Dedifferentiated amniotic fluid mesenchymal stem cell (primary cell): ENCODE measurements around the gene POMP.
"Not testable (repeated sequence)": the region's sequence is repeated elsewhere in the genome, so short reads cannot be mapped to it uniquely, and the experiment has no call there.

Experiments used
- DNase-seq: peaks from one replicate; pipeline ENCODE4 v3.0.0-alpha.2; 2016; ENCODE audit errors: extremely low spot score

The POMP gene

DNA sequence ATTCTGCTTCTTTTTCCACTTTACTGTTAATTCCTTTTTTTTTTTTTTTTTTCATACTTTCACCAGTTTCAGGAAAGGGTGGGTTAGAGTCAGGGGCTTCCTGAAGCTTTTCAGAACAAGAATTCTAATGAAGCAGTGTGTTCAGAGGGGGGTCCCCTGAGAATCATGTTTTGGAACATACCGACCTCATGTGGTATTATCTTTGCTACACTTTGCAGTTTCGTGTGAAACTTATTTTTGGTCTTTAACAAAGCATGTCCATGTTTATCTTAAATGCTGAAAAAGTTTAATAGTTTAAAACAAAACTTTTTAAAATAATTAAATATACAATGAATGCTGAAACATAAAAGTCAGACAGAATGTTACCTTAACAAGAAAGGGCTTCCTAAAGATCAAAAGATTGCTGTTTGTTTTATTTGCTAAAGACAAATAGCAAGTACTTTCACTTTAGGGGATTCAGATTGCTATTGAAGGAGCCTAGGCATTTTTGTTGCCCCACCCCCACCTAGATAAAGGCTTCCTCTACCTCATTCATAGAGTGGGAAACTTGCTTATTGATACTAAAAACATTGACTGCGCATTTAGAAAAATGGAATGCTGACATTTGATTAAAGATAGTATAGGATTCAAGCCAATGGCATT lies 21.1 kb upstream of the POMP start:
- DNase-seq = no peak

DNA sequence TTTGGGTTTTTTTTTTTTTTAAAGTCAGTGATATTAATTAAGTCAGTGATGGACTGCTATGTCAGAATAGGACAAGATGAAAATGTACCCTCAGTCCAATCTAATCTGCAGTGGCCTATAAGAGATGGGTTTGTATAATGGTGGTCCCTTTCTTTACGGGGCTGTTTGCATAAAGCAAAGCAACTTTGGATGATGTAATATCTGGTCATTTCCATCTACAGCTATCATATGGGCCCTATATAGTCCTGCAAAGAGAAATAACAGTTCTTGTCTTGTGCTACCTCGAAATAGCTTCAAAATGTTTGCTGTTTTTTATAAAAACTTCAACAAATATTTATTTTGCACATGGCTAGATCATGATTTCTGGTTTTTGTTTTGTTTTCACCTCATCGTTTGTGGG lies 20.2 kb upstream of the POMP start:
- no peak for DNase-seq

DNA sequence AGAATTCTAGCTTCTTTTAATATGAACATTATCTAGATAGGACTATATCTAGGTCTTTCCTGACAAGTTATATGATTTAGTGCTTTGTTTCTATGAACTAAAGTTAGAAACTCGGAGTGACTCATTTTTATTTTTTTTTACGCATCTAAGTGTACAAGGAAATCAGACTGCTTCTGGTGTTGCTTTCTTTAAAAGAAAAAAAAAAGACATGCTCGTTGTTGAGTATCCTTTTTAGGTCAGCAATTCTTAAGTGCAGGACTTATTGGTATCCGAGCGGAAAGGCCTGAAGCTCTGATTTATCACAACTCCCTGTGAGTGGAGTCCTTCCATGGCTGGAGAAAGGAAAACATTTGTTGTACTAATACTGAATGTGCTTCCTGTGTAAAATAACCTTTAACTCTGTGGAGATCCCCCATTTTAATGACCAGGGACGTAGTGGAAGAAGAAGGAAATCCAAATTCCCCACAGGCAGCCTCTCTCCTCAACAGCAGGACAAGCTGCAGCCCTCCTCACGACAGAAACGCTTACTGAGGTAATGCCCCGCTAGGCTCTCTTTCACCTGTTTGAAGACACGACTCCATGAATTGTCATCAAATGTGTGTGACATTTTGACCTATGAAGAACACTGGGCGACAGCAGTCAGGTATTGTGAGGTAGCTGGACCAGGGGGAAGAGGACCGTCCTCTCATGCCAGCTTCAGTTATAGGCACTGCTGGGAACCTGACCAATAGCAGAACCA lies 17.9 kb upstream of the POMP start:
- DNase-seq = no peak

DNA sequence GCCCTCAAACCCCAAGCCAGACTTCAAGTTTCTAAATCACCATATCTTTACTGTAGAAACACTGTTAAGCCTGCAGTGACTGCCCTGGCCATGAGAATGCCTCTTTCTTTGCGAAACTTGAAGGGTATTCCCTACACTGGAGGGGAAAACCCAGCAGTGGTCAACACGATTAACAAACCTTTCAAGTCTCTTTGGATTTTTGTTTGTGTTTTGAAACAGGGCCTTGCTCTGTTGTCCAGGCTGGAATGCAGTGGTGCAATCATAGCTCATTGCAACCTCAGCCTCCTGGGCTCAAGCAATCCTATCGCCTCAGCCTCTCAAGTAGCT lies 17.4 kb upstream of the POMP start:
- no peak for DNase-seq

DNA sequence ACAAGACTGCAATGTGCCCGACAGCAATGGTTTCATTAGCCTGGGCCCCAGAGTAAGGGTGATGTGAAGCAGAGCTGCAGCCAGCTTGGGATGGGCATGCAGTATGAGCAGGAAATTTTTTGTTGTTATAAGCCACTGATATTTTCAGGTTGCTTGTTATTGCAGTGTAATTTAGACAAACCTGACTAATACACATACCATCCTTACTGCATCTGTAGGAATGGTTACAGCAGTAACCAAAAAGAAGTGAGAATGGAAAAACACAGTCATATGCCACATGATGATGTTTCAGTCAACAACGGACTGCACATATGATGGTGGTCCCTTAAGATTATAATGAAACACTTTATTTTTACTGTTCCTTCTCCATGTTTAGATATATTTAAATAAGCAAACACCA lies 8.6 kb upstream of the POMP start:
- no peak for DNase-seq

DNA sequence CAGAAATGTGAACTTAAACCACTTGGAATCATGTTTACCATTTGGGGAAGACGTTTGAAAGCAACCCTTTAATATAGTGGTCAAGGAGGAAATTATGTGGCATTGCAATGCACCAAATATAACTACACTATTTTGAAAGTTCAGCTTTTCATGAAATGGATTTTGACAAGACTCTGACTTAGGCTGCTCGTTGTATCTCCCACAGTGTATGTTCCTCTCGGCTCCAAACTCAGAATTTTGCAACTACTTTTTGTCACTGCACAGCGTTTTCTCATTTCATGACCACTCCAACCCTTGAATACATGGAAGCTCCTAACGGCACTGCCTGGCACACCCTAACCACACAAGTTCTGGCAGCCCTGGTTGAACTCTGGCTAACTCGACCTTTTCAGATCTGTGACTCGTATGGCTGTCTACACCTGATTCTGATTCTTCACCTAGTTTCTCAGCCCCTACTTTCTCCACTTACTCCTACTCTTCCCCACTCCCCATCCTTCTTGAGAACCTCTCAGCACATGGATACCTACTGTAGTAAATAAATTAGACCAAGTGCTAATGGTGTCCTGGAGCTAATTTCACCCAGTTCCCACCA lies 7.0 kb upstream of the POMP start:
- DNase-seq = no peak

DNA sequence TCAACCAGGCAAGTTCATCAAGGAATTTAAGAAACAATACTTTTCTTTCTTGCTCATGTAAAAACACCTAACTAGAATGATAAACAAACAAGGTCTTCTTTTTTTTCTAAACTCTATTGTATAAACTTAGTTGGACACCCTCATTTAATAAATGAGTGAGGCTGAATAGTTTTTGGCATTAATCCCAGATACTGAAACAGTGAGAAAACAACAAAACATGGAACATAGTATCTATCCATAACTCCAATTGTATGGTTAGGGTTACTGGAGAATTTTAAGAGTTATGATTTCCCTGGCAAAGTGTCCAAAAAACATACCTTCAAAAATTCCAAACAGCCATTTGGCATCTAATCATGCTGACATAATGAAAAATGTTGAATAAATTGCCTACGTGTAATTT lies 5.8 kb upstream of the POMP start:
- no peak for DNase-seq

DNA sequence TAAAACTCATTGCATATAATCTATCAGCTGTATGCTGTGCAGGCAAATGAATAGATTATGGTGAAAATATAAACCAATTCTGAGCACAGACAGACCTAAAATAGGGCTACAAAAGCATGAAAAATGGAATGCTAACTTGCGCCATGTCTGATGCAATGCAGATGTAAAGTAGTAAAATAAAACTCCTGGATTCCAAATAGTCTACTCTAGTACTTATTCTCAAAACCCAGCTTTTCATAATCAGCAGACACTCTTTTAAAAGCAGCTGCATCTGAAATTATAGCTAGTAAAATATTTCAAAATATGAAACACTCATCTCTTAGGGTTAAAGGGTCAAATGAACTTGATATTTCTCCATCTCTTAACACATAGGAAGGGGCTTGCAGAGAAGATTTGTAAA lies 4.7 kb upstream of the POMP start:
- DNase-seq = peak; percentile 75

DNA sequence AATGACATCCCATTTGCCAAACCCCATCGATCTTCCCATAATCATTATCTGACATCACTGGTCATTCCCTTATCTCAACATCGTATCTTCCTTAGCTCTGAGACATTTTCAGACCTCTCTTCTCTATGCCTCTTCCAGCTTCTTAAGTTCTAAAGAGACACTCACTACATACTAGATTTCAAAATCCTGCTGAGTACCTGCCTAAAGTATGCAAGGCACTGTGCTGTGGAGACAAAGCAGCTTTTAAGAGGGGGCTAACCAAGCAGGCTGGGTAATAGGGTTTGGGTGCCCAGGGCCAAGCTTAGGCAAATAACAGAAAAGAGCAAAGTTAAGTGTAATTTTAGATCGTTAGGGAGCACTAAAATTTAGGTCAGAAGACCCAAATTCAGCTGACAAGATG lies 3.4 kb upstream of the POMP start:
- DNase-seq = peak; percentile 43

DNA sequence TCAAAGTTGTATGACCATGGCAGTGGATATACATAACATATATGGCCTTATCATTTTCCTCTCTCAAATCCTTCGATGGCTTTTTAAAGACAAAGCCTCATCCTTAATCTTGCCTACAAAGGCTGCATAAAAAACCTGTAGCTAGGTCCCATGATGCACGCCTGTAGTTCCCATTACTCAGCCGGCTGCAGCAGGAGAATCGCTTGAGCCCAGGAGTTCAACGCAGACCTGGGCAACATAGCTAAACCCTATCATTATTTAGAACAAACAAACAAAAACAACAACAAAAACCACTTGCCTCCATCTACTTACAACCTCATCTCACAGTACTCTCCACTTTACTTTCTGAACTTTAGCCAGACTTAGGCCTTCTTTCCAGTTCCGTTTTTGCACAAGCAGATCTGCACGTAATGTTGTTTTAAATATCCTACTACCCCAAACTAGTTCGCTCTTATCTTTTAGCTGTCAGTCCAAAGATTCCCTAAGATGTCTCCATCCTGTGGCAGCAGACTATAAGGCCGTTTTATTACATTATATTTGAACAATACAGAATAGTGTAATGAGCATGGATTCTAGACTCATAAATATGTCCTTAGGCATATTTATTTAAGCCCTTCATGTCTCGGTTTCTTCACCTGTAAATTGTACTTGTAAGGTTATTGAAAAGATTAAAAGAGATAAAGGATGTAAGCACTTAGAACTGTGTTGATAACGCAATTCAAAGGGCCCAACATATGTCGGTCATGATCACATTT lies 969 bp upstream of the POMP start:
- no peak for DNase-seq

DNA sequence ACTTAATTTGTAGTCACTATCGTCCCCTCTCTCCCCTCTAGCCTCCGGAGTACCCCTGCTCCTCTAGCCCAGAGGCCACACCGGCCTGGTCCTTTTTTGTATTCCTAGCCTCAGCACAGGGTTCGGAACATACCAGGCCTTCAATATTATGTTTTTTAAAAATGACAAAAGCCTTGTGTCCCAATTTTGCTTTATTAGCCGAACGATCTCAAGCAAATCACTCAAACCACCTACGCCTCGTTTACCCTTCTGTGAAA lies 463 bp upstream of the POMP start:
- DNase-seq = no peak

DNA sequence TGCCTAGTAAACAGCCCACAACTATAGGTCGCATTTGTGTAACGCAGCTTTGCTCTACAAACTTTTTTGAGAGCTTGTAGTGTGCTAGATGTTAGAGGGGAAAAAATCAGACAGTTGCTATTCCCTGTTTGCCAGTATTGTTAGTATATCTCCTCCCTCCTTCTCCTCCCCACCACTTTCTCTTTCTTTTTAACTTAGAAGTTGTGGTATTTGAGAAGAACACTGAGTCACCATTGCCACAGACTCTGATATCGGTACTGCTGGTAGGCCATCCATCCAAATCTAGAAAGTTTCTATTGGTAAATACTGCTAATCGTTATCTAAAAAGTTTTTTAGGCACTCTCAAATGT lies 666 bp downstream of the POMP start:
- DNase-seq = no peak

DNA sequence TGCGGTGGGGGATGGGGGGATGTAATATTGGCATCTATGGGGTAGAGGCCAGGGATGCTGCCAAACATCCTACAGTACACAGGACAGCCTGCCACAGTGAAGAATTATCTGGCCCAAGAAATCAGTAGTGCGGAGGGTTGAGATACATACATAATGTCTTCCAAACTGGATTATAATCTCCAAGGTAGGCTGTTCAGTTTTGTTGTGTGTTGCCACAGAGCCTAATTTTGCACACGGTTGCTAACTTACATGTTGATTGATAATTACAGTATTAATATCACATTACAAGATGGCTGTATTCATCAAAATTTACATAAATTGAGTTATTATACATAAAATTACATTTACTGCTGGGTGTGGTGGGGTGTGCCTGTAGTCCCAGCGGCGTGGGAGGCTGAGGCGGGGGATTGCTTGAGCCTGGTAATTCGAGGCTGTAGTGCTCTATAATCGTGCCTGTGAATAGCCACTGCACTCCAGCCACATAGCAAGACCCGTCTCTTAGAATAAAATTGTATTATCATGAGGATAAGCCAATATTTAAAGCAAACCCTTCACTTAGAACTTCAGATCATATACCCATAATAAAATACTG lies 8.1 kb downstream of the POMP start:
- DNase-seq = no peak

DNA sequence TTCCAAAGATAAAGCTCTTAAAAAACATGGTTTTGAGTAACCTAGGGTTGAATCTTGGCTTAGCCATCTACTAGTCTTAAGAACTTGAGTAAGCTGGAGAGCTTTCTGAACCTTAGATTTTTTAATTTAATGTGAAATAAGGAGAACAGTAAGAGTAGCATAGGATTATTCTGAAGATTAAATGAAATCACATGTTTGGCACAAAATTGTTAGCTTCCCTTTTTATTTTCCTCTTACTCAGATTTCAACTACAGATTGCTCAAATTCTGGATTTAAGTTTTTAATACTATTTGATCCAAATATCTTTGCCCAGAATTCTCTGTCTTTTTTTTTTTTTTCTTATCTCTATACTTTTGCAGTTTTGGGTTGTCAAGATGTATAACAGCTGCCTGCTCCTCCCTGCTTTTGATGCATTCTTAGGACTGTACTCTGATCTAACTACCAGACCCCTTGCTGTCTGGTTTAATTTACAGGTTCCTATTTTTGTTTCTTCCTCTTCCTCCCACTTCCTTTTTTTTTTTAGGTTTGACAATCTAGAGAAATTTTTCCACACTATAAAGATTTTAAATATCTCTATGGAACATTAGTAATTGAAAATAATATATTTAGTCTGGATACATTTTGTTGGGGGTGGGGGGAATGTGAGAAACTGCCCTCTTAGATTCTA lies 12.3 kb downstream of the POMP start:
- DNase-seq = no peak

DNA sequence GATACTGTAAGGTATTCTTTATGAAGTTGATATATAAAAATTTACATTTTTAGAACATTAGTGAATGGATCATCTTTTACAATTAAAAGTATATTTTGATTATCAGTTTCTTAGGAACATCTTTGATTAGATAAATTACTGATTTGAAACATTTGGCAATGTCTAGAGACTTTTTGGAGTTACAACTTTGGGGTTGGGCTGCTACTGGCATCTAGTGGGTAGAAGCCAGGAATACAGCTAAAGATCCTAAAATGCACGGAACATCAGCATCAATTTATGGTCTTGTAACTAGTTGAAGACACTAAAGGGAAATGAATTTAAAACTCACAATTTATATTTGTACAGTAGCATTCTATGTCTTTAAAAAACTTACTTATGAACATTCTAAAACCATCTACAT lies 19.9 kb downstream of the POMP start:
- no peak for DNase-seq

DNA sequence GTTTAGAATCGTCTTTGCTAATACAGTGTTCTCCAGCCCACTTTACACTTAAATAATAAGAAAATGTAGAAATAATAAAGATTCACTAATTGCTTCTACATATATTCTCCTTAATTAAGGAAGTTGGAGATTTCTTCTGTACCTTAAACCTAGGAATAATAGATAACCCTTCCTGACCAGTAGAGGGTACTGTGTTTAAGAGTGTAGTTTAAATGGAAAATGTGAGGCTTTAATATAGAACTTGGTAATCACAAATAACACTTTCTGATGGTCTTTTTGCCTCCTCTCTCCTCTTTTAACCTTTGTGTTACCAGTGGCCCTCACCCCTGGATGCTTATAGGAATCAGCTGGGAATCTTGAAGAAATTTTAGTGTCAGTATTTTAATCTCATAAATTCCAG lies 20.7 kb downstream of the POMP start:
- no peak for DNase-seq

DNA sequence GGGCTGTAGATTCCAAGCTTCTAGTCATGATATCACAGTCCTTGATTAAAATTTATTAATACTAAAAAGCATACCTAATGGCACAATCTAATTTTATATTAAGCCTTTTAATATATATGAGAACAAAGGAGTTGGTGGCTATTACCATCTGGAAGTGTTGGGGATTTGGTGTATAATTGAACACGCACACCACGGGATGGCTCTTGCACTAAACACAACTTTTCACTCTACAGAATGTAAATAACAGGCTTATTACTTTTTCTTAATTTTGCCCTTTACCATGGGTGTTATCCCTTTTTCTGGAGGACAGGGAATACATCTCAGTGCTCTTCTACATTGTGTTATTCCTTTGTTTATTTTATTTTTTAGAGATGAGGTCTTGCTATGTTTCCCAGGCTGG lies 21.6 kb downstream of the POMP start:
- DNase-seq = no peak

DNA sequence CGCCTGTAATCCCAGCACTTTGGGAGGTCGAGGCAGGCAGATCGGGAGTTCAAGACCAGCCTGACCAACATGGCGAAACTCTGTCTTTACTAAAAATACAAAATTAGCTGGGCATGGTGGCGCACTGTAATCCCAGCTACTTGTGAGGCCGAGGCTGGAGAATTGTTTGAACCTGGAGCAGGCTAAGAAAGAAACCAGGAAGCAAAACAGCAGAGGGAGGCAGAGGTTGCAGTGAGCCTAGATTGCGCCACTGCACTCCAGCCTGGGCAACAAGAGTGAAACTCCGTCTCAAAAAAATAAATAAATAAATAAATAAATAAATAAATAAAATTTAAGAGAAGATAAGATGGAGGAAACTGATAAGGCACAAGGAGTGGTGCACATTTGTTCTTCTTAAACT lies 24.2 kb downstream of the POMP start:
- DNase-seq = not testable (repeated sequence)

DNA sequence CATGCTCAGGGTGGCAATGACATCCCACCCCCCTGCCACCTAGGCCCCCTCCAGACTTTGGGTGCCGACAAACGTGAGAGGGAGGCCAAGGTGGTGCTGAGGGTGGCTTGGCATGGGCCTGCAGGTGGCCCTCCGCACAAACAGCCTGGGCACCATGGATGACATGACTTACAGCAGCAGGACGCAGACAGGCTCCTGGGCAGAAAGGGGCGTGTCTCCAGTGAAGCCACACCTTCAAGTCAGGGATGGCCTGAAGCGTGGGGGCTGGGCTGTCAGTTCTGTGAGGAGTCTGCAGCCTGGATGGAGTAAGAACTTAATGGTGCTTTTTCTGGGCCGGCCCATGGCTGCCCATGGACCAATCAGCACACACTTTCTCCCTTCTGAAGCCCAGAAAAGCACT lies 25.3 kb downstream of the POMP start:
- DNase-seq = no peak

DNA sequence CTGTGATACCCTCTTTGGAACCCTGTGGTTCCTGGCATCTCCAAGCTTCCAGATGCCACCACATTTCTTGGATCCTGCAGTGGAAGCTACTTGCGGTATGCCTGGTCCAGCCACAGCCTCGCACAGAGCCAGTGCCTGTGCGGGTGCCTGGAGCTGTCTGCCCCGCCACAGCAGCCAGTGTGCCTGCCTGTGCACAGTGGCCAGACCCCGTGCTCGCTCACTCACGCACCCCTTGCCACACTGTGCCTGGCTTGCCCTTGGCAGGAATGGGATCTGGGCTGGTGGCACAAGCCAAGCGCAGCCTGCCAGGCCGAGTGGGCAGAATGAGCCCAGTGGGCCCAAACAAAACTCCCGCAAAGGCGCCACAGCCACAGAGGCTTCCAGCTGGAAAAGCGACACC lies 26.2 kb downstream of the POMP start:
- DNase-seq = no peak

DNA sequence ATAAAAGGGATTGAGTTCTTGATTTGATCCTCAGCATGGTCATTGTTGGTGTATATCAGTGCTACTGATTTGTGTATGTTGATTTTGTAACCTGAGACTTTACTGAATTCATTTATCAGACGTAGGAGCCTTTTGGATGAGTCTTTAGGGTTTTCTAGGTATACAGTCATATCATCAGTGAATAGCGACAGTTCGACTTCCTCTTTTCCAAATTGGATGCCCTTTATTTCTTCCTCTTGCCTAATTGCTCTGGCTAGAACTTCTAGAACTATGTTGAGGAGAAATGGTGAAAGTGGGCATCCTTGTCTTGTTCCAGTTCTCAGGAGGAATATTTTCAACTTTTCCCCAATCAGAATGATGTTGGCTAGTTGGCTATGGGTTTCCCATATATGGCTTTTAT lies 27.0 kb downstream of the POMP start:
- DNase-seq = no peak
